ENCODE results near the gene ANKRD29. TPM values are rescaled to one million over a fixed set of nuclear protein-coding genes. Genes with fewer than 3 reads are reported as not detected.

Gene ANKRD29
- total RNA-seq, 1 donor from 2014 or later, result 0.65 TPM

- H4K20me1 ChIP-seq (ENCODE audit: low read depth), result no peaks in the 10 kb centered on the region
- H3F3A ChIP-seq (ENCODE audit: low read depth), result no peaks in the 10 kb centered on the region
- H3K4me3 Mint-ChIP-seq, result no peak overlapping the region
- H3K27me3 ChIP-seq, result peaks cover 10% of the 10 kb centered on the region
- no peaks in the 10 kb centered on the region for H3K4me1 ChIP-seq
- no peaks in the 10 kb centered on the region for H3K79me2 ChIP-seq (ENCODE audit: low read depth)
- TF ChIP-seq EZH2 (IDR thresholded peaks at IDR 0.05) (no peak), CTCF (IDR thresholded peaks at IDR 0.05) (no peak)
- no peaks in the 10 kb centered on the region for H3K36me3 Mint-ChIP-seq
- no peaks in the 10 kb centered on the region for H3K9me3 Mint-ChIP-seq
- no peaks in the 10 kb centered on the region for H3K36me3 ChIP-seq
- H3K4me2 ChIP-seq, result no peak overlapping the region
- no peaks in the 10 kb centered on the region for H3K4me1 Mint-ChIP-seq
- no peak overlapping the region for H3K4me3 ChIP-seq
- DNase-seq (ENCODE audit: low spot score), result no peak
- H2AFZ ChIP-seq (replicated peaks), result no peak overlapping the region
- no peak overlapping the region for H3K27ac ChIP-seq
- H3K9me3 ChIP-seq (ENCODE audit: low read depth), result no peaks in the 10 kb centered on the region
- H3K9ac ChIP-seq, result no peak overlapping the region
- H3K27me3 Mint-ChIP-seq (ENCODE audit: insufficient read depth, low read depth), result peaks cover 11% of the 10 kb centered on the region
- H3K27ac Mint-ChIP-seq, result no peak overlapping the region
These were observed 19.3 kb upstream of the ANKRD29 start for GRCh38 chr18:23682045-23682444.

DNA sequence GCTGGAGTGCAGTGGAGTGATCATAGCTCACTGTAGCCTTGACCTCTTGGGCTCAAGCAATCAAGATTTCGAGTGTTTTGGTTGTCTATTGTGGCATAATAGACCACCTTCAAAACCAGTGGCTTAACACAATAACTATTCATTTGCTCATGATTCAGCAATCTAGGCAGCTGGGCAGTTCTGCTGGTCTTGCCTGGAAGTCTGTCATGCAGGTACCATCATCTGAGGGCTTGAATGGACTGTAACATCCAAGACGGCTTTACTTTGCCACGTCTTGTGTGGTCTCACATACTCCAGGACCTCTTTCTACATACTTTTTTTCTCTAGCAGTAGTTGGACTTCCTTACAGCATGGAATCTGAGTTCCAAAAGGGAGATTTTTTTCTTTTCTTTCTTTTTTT lies 13.2 kb upstream of the ANKRD29 start:
- H3F3A ChIP-seq (ENCODE audit: low read depth), result no peaks in the 10 kb centered on the region
- H3K27me3 ChIP-seq, result no peaks in the 10 kb centered on the region
- H3K4me1 ChIP-seq, result no peaks in the 10 kb centered on the region
- no peak for TF ChIP-seq EZH2 (IDR thresholded peaks at IDR 0.05)
- no peak for TF ChIP-seq CTCF (IDR thresholded peaks at IDR 0.05)
- TF ChIP-seq EZH2phosphoT487 (IDR thresholded peaks at IDR 0.05), result no peak
- no peak overlapping the region for H3K4me2 ChIP-seq
- Mint-ChIP-seq H3K9me3 (no peaks in the 10 kb centered on the region), H3K4me3 (no peak overlapping the region), H3K27me3 (ENCODE audit: insufficient read depth, low read depth) (no peaks in the 10 kb centered on the region), H3K36me3 (no peaks in the 10 kb centered on the region), H3K27ac (no peak overlapping the region), H3K4me1 (no peaks in the 10 kb centered on the region)
- no peak overlapping the region for H3K27ac ChIP-seq
- H3K9ac ChIP-seq, result no peak overlapping the region
- no peak overlapping the region for H3K4me3 ChIP-seq
- no peaks in the 10 kb centered on the region for H4K20me1 ChIP-seq (ENCODE audit: low read depth)
- H3K9me3 ChIP-seq (ENCODE audit: low read depth), result no peaks in the 10 kb centered on the region
- no peak overlapping the region for H2AFZ ChIP-seq (replicated peaks)
- H3K79me2 ChIP-seq (ENCODE audit: low read depth), result no peaks in the 10 kb centered on the region
- no peak for DNase-seq (ENCODE audit: low spot score)
- H3K36me3 ChIP-seq, result no peaks in the 10 kb centered on the region

DNA sequence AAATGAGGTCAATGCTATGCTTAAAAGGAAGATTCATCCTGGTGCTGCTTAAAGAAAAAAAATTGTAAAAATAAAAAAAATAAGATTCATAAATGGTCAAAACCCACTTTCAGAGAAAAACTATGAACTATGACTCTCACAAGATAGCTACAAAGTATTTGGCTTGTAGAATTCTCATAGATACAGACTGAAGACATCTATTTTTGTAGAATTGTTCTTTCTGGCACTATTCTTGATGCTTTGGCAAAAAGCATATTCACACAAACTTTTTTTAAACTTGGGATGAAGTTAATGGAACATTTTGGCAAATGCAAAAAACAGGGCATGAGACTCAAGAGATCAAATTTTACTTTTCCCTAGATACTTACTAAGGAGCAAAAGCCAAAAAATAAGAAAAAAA lies 12.5 kb upstream of the ANKRD29 start:
- H3F3A ChIP-seq (ENCODE audit: low read depth), result no peaks in the 10 kb centered on the region
- H3K27ac Mint-ChIP-seq, result no peak overlapping the region
- H3K4me3 ChIP-seq, result no peak overlapping the region
- no peaks in the 10 kb centered on the region for H3K79me2 ChIP-seq (ENCODE audit: low read depth)
- no peak for DNase-seq (ENCODE audit: low spot score)
- H3K36me3 Mint-ChIP-seq, result no peaks in the 10 kb centered on the region
- H3K27me3 ChIP-seq, result no peaks in the 10 kb centered on the region
- H3K9me3 ChIP-seq (ENCODE audit: low read depth), result no peaks in the 10 kb centered on the region
- H3K27me3 Mint-ChIP-seq (ENCODE audit: insufficient read depth, low read depth), result no peaks in the 10 kb centered on the region
- TF ChIP-seq EZH2phosphoT487 (IDR thresholded peaks at IDR 0.05), result no peak
- TF ChIP-seq CTCF (IDR thresholded peaks at IDR 0.05), result no peak
- no peak for TF ChIP-seq EZH2 (IDR thresholded peaks at IDR 0.05)
- H3K9ac ChIP-seq, result no peak overlapping the region
- H3K9me3 Mint-ChIP-seq, result no peaks in the 10 kb centered on the region
- no peak overlapping the region for H3K4me2 ChIP-seq
- no peaks in the 10 kb centered on the region for H3K36me3 ChIP-seq
- no peak overlapping the region for H3K4me3 Mint-ChIP-seq
- H4K20me1 ChIP-seq (ENCODE audit: low read depth), result no peaks in the 10 kb centered on the region
- H3K4me1 Mint-ChIP-seq, result no peaks in the 10 kb centered on the region
- H3K27ac ChIP-seq, result no peak overlapping the region
- H2AFZ ChIP-seq (replicated peaks), result no peak overlapping the region
- no peaks in the 10 kb centered on the region for H3K4me1 ChIP-seq

GRCh38 chr18:23673725-23674124 lies 11.0 kb upstream of the ANKRD29 start:
- no peak overlapping the region for H3K4me2 ChIP-seq
- Mint-ChIP-seq H3K27me3 (ENCODE audit: insufficient read depth, low read depth) (no peaks in the 10 kb centered on the region), H3K27ac (no peak overlapping the region), H3K4me3 (no peak overlapping the region), H3K36me3 (no peaks in the 10 kb centered on the region), H3K4me1 (no peaks in the 10 kb centered on the region), H3K9me3 (no peaks in the 10 kb centered on the region)
- no peak overlapping the region for H3K27ac ChIP-seq
- no peak for TF ChIP-seq EZH2 (IDR thresholded peaks at IDR 0.05)
- TF ChIP-seq CTCF (IDR thresholded peaks at IDR 0.05), result no peak
- TF ChIP-seq EZH2phosphoT487 (IDR thresholded peaks at IDR 0.05), result no peak
- no peak overlapping the region for H2AFZ ChIP-seq (replicated peaks)
- no peaks in the 10 kb centered on the region for H4K20me1 ChIP-seq (ENCODE audit: low read depth)
- H3K4me1 ChIP-seq, result no peaks in the 10 kb centered on the region
- H3F3A ChIP-seq (ENCODE audit: low read depth), result no peaks in the 10 kb centered on the region
- H3K4me3 ChIP-seq, result no peak overlapping the region
- H3K79me2 ChIP-seq (ENCODE audit: low read depth), result no peaks in the 10 kb centered on the region
- no peaks in the 10 kb centered on the region for H3K36me3 ChIP-seq
- H3K27me3 ChIP-seq, result no peaks in the 10 kb centered on the region
- no peak overlapping the region for H3K9ac ChIP-seq
- no peaks in the 10 kb centered on the region for H3K9me3 ChIP-seq (ENCODE audit: low read depth)
- DNase-seq (ENCODE audit: low spot score), result no peak

Measured in neural progenitor cell (in vitro differentiated cells).